HG03558 (cell line): ENCODE results near the gene CDC5L.

Experiments used
- ATAC-seq: cut with Tn5 transposase; IDR thresholded peaks from one replicate; pipeline ENCODE4 v1.9.1; 2021; ENCODE audit warnings: moderate number of reproducible peaks; ENCODE audit not compliant: unreplicated experiment; ENCODE audit errors: extremely low read depth

The CDC5L gene

GRCh38 chr6:44373051-44373450 lies 14.5 kb upstream of the CDC5L start:
- ATAC-seq: no peak

- ATAC-seq: no peak
Measured at GRCh38 chr6:44373787-44374186, 13.7 kb upstream of the CDC5L start.

GRCh38 chr6:44375071-44375470 lies 12.4 kb upstream of the CDC5L start:
- ATAC-seq: no peak

GRCh38 chr6:44377484-44377883 lies 10.0 kb upstream of the CDC5L start:
- no peak for ATAC-seq

- ATAC-seq: no peak
Measured at GRCh38 chr6:44377971-44378370, 9.5 kb upstream of the CDC5L start.

GRCh38 chr6:44381739-44382138 lies 5.8 kb upstream of the CDC5L start:
- ATAC-seq: no peak

GRCh38 chr6:44386364-44386928 lies 1.1 kb upstream of the CDC5L start:
- no peak for ATAC-seq

GRCh38 chr6:44386929-44387345 lies 569 bp upstream of the CDC5L start:
- peak; percentile 3 for ATAC-seq

- no peak for ATAC-seq
Measured at GRCh38 chr6:44388135-44388487, 605 bp downstream of the CDC5L start.

- ATAC-seq: no peak
Measured at GRCh38 chr6:44388887-44389286, 1.4 kb downstream of the CDC5L start.

GRCh38 chr6:44390158-44390683 lies 2.7 kb downstream of the CDC5L start:
- no peak for ATAC-seq

GRCh38 chr6:44395501-44395900 lies 8.0 kb downstream of the CDC5L start:
- ATAC-seq: no peak

- ATAC-seq: no peak
Measured at GRCh38 chr6:44396968-44397367, 9.5 kb downstream of the CDC5L start.

GRCh38 chr6:44397424-44398164 lies 10.1 kb downstream of the CDC5L start:
- no peak for ATAC-seq

GRCh38 chr6:44399991-44400390 lies 12.5 kb downstream of the CDC5L start:
- ATAC-seq: no peak

- ATAC-seq: no peak
Measured at GRCh38 chr6:44400572-44400971, 13.1 kb downstream of the CDC5L start.

GRCh38 chr6:44401138-44401537 lies 13.6 kb downstream of the CDC5L start:
- no peak for ATAC-seq

GRCh38 chr6:44404022-44404714 lies 16.7 kb downstream of the CDC5L start:
- no peak for ATAC-seq

- no peak for ATAC-seq
Measured at GRCh38 chr6:44404715-44405099, 17.2 kb downstream of the CDC5L start.

GRCh38 chr6:44407951-44408670 lies 20.6 kb downstream of the CDC5L start:
- no peak for ATAC-seq
